Measurements from ENCODE around the gene GALNTL6. TPM values are rescaled to one million over a fixed set of nuclear protein-coding genes. Genes with fewer than 3 reads are reported as not detected.

Gene GALNTL6
- total RNA-seq, 1 donor from 2014 or later = not detected

DNA sequence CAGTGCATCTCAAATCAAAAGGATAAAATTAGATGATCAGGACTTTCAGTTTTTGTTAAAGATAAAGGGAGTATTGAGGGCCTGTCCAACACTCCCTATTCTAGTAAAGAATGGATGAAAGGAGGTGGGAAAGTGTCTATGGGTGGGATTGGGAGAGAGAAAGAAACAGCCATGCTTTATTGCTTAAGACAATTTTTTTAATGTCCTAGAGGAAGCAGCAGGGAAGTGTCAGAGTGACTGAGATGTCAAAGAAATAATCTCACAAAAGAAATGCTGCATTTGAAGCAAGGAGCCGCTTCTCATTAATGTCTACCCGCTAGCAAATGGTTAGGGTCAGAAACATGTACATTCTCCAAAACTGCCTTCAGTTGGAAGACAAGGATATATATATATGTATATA, 1238.0 kb downstream of the GALNTL6 start:
- Histone ChIP-seq H3K27me3 (ENCODE audit: low read depth) (peaks cover 5% of the 10 kb centered on the region), H3K27ac (replicated peaks) (peak overlapping the region; percentile 53), H3K36me3 (no peaks in the 10 kb centered on the region), H3K4me1 (no peaks in the 10 kb centered on the region), H3K4me3 (no peak overlapping the region), H3K9me3 (replicated peaks) (no peaks in the 10 kb centered on the region)
- intact Hi-C loops (cut with micrococcal nuclease) = no loop called here
- TF ChIP-seq, protein P1, sequence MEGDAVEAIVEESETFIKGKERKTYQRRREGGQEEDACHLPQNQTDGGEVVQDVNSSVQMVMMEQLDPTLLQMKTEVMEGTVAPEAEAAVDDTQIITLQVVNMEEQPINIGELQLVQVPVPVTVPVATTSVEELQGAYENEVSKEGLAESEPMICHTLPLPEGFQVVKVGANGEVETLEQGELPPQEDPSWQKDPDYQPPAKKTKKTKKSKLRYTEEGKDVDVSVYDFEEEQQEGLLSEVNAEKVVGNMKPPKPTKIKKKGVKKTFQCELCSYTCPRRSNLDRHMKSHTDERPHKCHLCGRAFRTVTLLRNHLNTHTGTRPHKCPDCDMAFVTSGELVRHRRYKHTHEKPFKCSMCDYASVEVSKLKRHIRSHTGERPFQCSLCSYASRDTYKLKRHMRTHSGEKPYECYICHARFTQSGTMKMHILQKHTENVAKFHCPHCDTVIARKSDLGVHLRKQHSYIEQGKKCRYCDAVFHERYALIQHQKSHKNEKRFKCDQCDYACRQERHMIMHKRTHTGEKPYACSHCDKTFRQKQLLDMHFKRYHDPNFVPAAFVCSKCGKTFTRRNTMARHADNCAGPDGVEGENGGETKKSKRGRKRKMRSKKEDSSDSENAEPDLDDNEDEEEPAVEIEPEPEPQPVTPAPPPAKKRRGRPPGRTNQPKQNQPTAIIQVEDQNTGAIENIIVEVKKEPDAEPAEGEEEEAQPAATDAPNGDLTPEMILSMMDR (IDR thresholded peaks at IDR 0.05; ENCODE audit: borderline replicate concordance) = no peak
- no peak for DNase-seq

DNA sequence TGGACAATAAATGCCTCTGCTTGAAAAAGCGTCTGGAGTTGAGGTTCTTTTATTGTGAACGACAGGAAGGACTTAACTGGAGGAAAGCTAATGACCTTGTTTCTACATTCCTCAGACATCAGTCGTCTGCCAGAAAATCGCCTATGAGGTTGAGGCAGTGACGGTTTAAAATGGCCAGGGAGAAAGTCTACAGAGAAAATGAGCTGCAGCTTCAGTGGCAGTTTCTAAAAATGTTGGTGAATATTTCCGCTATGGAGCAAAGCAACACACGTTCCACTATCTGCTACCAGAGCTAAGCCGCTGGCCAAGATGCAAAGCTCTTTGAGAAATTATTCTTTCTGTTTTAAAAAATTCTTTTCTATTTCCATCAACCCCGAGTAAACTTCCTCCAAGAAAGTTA, 1238.5 kb downstream of the GALNTL6 start:
- TF ChIP-seq, protein P1 (IDR thresholded peaks at IDR 0.05; ENCODE audit: borderline replicate concordance) = no peak
- intact Hi-C loops (cut with micrococcal nuclease) = no loop called here
- DNase-seq = no peak
- Histone ChIP-seq H3K27ac (replicated peaks) (peak overlapping the region; percentile 53), H3K9me3 (replicated peaks) (no peaks in the 10 kb centered on the region), H3K4me3 (peak overlapping the region; percentile 39), H3K4me1 (peaks cover 4% of the 10 kb centered on the region), H3K27me3 (ENCODE audit: low read depth) (peaks cover 5% of the 10 kb centered on the region), H3K36me3 (no peaks in the 10 kb centered on the region)

DNA sequence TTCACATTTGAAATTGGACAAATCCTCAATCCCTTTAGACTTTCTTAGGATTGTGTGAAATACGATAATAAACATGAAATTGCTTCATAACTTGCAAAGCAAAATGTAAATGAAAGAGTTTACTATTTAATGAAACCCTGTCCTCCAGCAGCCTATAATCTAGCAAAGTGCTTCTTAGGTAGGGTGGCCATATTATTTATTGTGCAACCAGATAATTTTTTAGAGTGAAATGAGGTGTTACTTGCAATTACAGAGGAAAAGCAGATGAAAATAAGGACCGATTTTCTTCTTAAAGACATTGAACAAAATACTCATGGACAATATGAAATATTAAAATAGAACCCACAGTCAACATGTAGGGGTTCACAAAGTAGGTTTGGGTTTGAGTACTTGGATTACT, 1239.2 kb downstream of the GALNTL6 start:
- Histone ChIP-seq H3K9me3 (replicated peaks) (no peaks in the 10 kb centered on the region), H3K27me3 (ENCODE audit: low read depth) (peaks cover 5% of the 10 kb centered on the region), H3K4me3 (no peak overlapping the region), H3K27ac (replicated peaks) (peak overlapping the region; percentile 53), H3K4me1 (peaks cover 10% of the 10 kb centered on the region), H3K36me3 (no peaks in the 10 kb centered on the region)
- TF ChIP-seq, protein P1 (IDR thresholded peaks at IDR 0.05; ENCODE audit: borderline replicate concordance) = no peak
- intact Hi-C loops (cut with micrococcal nuclease) = no loop called here
- no peak for DNase-seq

DNA sequence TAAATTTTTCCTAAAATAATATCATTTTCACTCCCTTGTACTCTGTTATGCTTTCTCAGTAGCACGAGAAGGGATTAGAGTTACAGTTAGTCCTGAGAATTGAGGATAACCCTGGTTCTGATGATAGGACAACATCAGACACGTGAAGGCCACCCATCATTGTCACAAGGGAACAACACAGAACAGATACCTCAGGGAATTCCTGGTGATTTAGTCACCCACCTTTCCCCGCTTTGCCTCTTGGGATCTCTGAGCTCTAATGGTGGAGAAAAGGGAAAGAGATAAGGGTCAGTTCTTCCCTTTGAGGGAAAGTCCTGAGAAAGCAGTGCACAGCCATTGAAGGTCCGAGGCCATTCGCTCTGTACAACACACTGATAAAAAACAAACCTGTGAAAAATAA, 1243.1 kb downstream of the GALNTL6 start:
- Histone ChIP-seq H3K4me1 (peaks cover 10% of the 10 kb centered on the region), H3K4me3 (no peak overlapping the region), H3K9me3 (replicated peaks) (no peaks in the 10 kb centered on the region), H3K36me3 (no peaks in the 10 kb centered on the region), H3K27ac (replicated peaks) (peak overlapping the region; percentile 47), H3K27me3 (ENCODE audit: low read depth) (peaks cover 5% of the 10 kb centered on the region)
- DNase-seq = no peak
- TF ChIP-seq, protein P1 (IDR thresholded peaks at IDR 0.05; ENCODE audit: borderline replicate concordance) = no peak
- intact Hi-C loops (cut with micrococcal nuclease) = no loop called here

DNA sequence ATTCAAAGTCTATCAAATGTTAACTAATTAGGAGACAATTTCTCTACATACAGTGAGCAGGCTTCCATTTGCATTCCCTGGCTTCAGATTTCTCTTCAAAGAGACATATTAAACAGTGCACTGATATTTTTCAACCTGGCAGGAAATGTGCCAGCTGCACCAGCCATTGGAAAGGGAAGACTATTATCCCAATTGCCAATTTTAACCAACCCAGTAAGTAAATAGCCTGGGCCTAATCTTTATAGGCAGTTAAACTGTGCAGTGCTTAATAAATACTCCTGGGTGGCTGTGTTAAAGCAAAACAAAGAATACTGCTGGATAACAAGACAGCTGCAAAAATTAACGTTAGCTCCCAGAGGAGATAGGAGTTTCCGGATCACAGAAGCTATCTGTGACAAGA, 1243.5 kb downstream of the GALNTL6 start:
- Histone ChIP-seq H3K36me3 (no peaks in the 10 kb centered on the region), H3K4me3 (no peak overlapping the region), H3K27ac (replicated peaks) (peak overlapping the region; percentile 47), H3K27me3 (ENCODE audit: low read depth) (peaks cover 5% of the 10 kb centered on the region), H3K4me1 (peaks cover 10% of the 10 kb centered on the region), H3K9me3 (replicated peaks) (no peaks in the 10 kb centered on the region)
- no peak for DNase-seq
- intact Hi-C loops (cut with micrococcal nuclease) = no loop called here
- TF ChIP-seq, protein P1 (IDR thresholded peaks at IDR 0.05; ENCODE audit: borderline replicate concordance) = no peak

DNA sequence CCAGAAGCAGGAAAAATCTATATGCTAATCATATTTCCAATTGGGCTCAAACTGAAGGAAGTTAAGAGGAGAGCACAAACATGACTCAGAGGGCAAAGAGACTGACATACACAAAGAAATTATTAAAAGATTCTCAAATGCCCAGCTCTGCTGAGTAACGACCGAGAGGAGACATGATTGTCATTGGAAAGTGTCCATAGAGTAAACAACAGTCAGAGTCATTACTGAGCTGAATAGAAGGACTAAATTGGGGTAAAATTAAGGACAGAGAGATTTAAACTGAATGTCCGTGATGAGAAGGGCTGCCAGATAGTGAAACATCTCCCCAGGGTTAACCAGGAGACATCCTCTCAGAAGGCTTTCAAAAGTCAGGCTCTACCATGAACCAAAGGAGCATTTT, 1244.2 kb downstream of the GALNTL6 start:
- H3K27ac ChIP-seq (replicated peaks) = peak overlapping the region; percentile 50
- intact Hi-C loops (cut with micrococcal nuclease) = no loop called here

More for the DNA sequence above, 1244.2 kb downstream of the GALNTL6 start:
- Histone ChIP-seq H3K36me3 (no peaks in the 10 kb centered on the region), H3K27me3 (ENCODE audit: low read depth) (peaks cover 5% of the 10 kb centered on the region), H3K4me3 (no peak overlapping the region), H3K4me1 (peaks cover 10% of the 10 kb centered on the region), H3K9me3 (replicated peaks) (no peaks in the 10 kb centered on the region)
- DNase-seq = no peak
- TF ChIP-seq, protein P1 (IDR thresholded peaks at IDR 0.05; ENCODE audit: borderline replicate concordance) = no peak

Data from left ventricle myocardium inferior (tissue), 1 donor.